ENCODE measurements around the gene METTL27. TPM values are rescaled to one million over a fixed set of nuclear protein-coding genes. Genes with fewer than 3 reads are reported as not detected.

METTL27 gene
- total and polyA plus RNA-seq, 9 of the 15 experiments (the other 6 are each of a cell fraction or from before 2014, with no cell fraction given), result 0.08 to 0.82 (median 0.33) TPM; not detected in 4

GRCh38 chr7:73822319-73823173, 19.8 kb downstream of the METTL27 start (continued):
- TF ChIP-seq ZNF592 (IDR thresholded peaks at IDR 0.05), result no peak; the same call in 1 of the 2 replicates
- 0 out of 2 replicates have a peak, but pooled peaks have one; percentile 2 for TF ChIP-seq TEAD2 (tag; IDR thresholded peaks at IDR 0.05)
- TF ChIP-seq SRSF7 (optimal IDR thresholded peaks at IDR 0.05; ENCODE audit: low read depth, low read length), result no peak
- TF ChIP-seq SNAPC5 (CRISPR knock-in tag; IDR thresholded peaks at IDR 0.05), result no peak
- TF ChIP-seq BCL6 (CRISPR knock-in tag; IDR thresholded peaks at IDR 0.05), result no peak
- TF ChIP-seq MTA3 (IDR thresholded peaks at IDR 0.05; ENCODE audit: borderline replicate concordance), result peak; percentile 87
- TF ChIP-seq ZNF24 (IDR thresholded peaks at IDR 0.05), result no peak
- peak; percentile 81 for TF ChIP-seq SOX6 (IDR thresholded peaks at IDR 0.05)
- TF ChIP-seq HDGF (IDR thresholded peaks at IDR 0.05), result peak; percentile 78; the same call in 1 of the 2 replicates
- no peak for TF ChIP-seq EWSR1 (IDR thresholded peaks at IDR 0.05; ENCODE audit: borderline replicate concordance, low read depth, partially characterized antibody)
- TF ChIP-seq ATF7 (IDR thresholded peaks at IDR 0.05), result peak; percentile 82
- peak; percentile 83 for TF ChIP-seq JUNB (CRISPR knock-in tag; conservative IDR thresholded peaks at IDR 0.05)
- TF ChIP-seq EGR1 (conservative IDR thresholded peaks at IDR 0.05), result peak; percentile 82
- peak; percentile 83; the same call in 1 of the 2 replicates for TF ChIP-seq LCOR (CRISPR knock-in tag; IDR thresholded peaks at IDR 0.05)
- TF ChIP-seq POLR2A (conservative IDR thresholded peaks at IDR 0.05), result peak; percentile 40; the same call in 1 of the 2 replicates
- TF ChIP-seq PKNOX1 (IDR thresholded peaks at IDR 0.05), result peak; percentile 91
- TF ChIP-seq MYNN (IDR thresholded peaks at IDR 0.05), result peak; percentile 81
- TF ChIP-seq MYNN (CRISPR knock-in tag; IDR thresholded peaks at IDR 0.05), result no peak
- TF ChIP-seq ZNF79 (CRISPR knock-in tag; IDR thresholded peaks at IDR 0.05; ENCODE audit: low read depth), result no peak
- TF ChIP-seq CBFA2T3 (IDR thresholded peaks at IDR 0.05), result peak; percentile 62
- TF ChIP-seq, protein P1, sequence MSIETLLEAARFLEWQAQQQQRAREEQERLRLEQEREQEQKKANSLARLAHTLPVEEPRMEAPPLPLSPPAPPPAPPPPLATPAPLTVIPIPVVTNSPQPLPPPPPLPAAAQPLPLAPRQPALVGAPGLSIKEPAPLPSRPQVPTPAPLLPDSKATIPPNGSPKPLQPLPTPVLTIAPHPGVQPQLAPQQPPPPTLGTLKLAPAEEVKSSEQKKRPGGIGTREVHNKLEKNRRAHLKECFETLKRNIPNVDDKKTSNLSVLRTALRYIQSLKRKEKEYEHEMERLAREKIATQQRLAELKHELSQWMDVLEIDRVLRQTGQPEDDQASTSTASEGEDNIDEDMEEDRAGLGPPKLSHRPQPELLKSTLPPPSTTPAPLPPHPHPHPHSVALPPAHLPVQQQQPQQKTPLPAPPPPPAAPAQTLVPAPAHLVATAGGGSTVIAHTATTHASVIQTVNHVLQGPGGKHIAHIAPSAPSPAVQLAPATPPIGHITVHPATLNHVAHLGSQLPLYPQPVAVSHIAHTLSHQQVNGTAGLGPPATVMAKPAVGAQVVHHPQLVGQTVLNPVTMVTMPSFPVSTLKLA (conservative IDR thresholded peaks at IDR 0.05), result peak; percentile 66 to 87; a peak in 3 of 4 replicates
- no peak for TF ChIP-seq RHOXF2B (CRISPR knock-in tag; conservative IDR thresholded peaks at IDR 0.05)
- TF ChIP-seq FOSL1 (tag; conservative IDR thresholded peaks at IDR 0.05), result peak; percentile 99
- peak; percentile 80; the same call in 1 of the 2 replicates for TF ChIP-seq MAFK (IDR thresholded peaks at IDR 0.05; ENCODE audit: low read length)
